Body of pancreas (tissue), 4 donors: Measurements from ENCODE around the gene CCDC68. TPM values are rescaled to one million over a fixed set of nuclear protein-coding genes. Genes with fewer than 3 reads are reported as not detected.

ENCODE experiments used
- ATAC-seq: fragments of 150-250 bp; one replicate; pipeline ENCODE4 v1.9.1; 2016
- DNase-seq, 4 donors: peaks; one replicate each; pipeline ENCODE4 v3.0.0-alpha.2; 2019
- H3K27ac ChIP-seq, 4 donors: fragments of 200-600 bp; sonication (generic); 1 replicate in 3 of 4; 2 replicates in 1 of 4; pipeline versions ENCODE4 v1.5.1 to v1.6.1; 2016 to 2019; ENCODE audit warnings: mild to moderate bottlenecking in 1 of 4, mixed read lengths in 1 of 4, moderate library complexity in 1 of 4
- H3K27me3 ChIP-seq, 2 donors: fragments of 200-600 bp; sonication (generic); one replicate each; pipeline ENCODE4 v1.6.0; 2016; ENCODE audit warnings: mild to moderate bottlenecking in 1 of 2
- H3K36me3 ChIP-seq, 2 donors: fragments of 200-600 bp; sonication (generic); replicated peaks in 1 of 2; 2 replicates each; pipeline ENCODE4 v1.5.1; 2016; ENCODE audit warnings: low read depth in 2 of 2; ENCODE audit not compliant: insufficient read depth in 1 of 2
- H3K4me1 ChIP-seq: fragments of 200-600 bp; sonication (generic); one replicate; pipeline ENCODE4 v1.6.0; 2016
- H3K4me3 ChIP-seq, 2 donors: fragments of 200-600 bp; sonication (generic); 1 replicate in 1 of 2; 2 replicates in 1 of 2; pipeline ENCODE4 v1.5.1; 2016 to 2019
- H3K9me3 ChIP-seq, 3 donors: fragments of 200-600 bp; sonication (generic); 1 replicate in 2 of 3; 2 replicates in 1 of 3; pipeline ENCODE4 v1.5.1; 2016
- POLR2A ChIP-seq, 3 donors: fragments of 450-650 bp; IDR thresholded peaks; one replicate each; pipeline ENCODE4 v1.6.1; 2016; ENCODE audit warnings: antibody characterized with exemption in 3 of 3, mild to moderate bottlenecking in 2 of 3
- WGBS, 2 donors: methylation state at CpG; one replicate each; pipeline ENCODE4 v1.1.5; 2017; 5-methylcytosine and 5-hydroxymethylcytosine counted together
- intact Hi-C: fragments of 100-400 bp; cut with DNase I; formaldehyde crosslinking; loops from one replicate; pipeline ENCODE4 v1.15.1; 2023
- total RNA-seq, 2 donors: library from RNA; depleted of rRNA; stranded (reverse); fragments of >200 nt; gene quantifications; one replicate each; pipeline ENCODE4 v1.1.0, GENCODE V29; 2016
- TF ChIP-seq, protein P1 (sequence below), 7 experiments: fragments of 450-650 bp in 4 of 7; fragments of 200-600 bp in 3 of 7; sonication (generic) in 3 of 7; IDR thresholded peaks; one replicate each; pipeline ENCODE4 v1.5.1; 2016 to 2019; ENCODE audit warnings: antibody characterized with exemption in 7 of 7

The CCDC68 gene
- total RNA-seq, 2 donors from 2014 or later: 5.3 to 13.0 TPM

DNA sequence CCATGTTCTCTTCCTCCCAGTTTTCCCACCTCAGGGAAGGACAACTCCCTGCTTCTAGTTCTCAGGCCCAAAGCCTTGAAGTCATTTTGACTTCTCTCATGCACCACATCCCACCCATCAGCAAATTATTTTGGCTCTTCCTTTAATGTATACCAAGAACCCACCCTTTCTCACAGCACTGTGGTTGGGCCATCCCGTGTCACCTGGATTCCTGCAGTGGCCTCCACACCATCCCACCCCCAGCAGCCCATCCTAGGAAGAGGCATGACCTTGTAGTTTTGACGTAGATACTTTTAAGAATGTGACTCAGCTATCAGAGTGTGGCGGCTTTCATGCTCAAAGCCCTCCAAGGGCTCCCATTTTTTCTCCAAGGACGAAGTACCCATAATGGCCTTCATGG is 25.6 kb upstream of the CCDC68 start:
- WGBS, 2 donors: 64 to 65% methylated on average over 4 of the region's 4 CpGs
- TF ChIP-seq POLR2A (IDR thresholded peaks at IDR 0.05): no peak
- TF ChIP-seq, protein P1, sequence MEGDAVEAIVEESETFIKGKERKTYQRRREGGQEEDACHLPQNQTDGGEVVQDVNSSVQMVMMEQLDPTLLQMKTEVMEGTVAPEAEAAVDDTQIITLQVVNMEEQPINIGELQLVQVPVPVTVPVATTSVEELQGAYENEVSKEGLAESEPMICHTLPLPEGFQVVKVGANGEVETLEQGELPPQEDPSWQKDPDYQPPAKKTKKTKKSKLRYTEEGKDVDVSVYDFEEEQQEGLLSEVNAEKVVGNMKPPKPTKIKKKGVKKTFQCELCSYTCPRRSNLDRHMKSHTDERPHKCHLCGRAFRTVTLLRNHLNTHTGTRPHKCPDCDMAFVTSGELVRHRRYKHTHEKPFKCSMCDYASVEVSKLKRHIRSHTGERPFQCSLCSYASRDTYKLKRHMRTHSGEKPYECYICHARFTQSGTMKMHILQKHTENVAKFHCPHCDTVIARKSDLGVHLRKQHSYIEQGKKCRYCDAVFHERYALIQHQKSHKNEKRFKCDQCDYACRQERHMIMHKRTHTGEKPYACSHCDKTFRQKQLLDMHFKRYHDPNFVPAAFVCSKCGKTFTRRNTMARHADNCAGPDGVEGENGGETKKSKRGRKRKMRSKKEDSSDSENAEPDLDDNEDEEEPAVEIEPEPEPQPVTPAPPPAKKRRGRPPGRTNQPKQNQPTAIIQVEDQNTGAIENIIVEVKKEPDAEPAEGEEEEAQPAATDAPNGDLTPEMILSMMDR (IDR thresholded peaks at IDR 0.05): no peak
- intact Hi-C loops: loop anchor here (10.0 kb wide), 1 partner anchor 310 kb away; no protein-coding TSS in a partner anchor
- Histone ChIP-seq H3K4me3 (no peak overlapping the region), H3K9me3 (no peaks in the 10 kb centered on the region), H3K27me3 (no peaks in the 10 kb centered on the region), H3K4me1 (no peaks in the 10 kb centered on the region), H3K36me3 (no peaks in the 10 kb centered on the region), H3K27ac (no peak overlapping the region)
- ATAC-seq: no peak
- DNase-seq: no peak

DNA sequence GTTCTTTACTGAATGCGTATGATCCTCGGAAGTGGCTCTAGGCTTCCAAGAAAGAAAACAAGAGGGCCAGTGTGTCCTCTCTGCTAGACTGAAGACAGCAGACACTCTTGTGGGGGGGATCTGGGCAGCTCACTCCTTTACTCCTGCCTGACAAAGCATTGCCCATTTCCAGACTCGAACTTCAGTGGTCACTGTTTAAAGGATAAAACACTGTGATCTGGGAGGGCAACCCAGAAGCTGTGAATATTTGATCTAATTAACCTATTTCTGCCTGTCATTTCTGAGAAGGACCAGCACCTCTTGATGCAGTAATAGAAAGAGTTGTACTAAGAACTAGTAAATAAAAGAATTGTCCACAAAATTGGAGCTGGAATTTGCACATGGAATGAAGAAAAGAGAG is 24.5 kb upstream of the CCDC68 start:
- DNase-seq (no peak), ATAC-seq (no peak)
- Histone ChIP-seq H3K27ac (no peak overlapping the region), H3K4me1 (no peaks in the 10 kb centered on the region), H3K36me3 (no peaks in the 10 kb centered on the region), H3K4me3 (no peak overlapping the region), H3K27me3 (no peaks in the 10 kb centered on the region), H3K9me3 (no peaks in the 10 kb centered on the region)
- intact Hi-C loops: loop anchor here (10.0 kb wide), 1 partner anchor 309 kb away; no protein-coding TSS in a partner anchor
- 72 to 76% methylated on average over 3 of the region's 3 CpGs for WGBS, 2 donors
- TF ChIP-seq, protein P1 (IDR thresholded peaks at IDR 0.05): no peak
- no peak for TF ChIP-seq POLR2A (IDR thresholded peaks at IDR 0.05)

DNA sequence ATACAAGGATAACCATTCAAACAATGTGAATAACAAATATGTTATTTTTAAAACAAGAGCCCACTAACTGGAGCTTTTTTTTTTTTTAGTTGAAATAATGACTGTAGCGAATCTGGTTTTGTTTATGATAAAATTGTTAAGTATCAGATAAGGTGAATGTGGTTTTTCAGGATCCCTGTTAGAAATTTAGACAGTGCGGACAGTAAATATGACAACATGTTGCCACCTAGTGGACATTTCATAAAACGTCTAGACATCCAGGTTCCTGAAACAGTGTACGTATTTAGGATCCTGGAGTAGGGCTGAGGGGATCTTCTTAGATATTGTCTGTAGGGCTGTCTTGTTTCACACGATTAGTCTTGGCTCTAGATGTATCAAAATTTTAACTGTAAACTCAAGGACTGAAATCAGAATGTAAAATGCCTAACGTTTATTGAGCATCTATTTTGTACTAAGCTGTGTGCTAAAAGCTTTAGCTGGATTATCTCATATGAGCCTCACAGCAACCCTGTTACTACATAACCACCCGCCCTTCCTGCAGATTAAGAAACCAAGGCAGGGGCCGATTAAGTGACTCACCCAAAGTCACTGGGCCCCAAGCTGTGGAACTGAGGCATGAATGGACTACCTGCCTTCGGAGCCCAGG is 23.9 kb upstream of the CCDC68 start:
- H3K4me1 ChIP-seq: no peaks in the 10 kb centered on the region
- WGBS, 2 donors: 14 to 15% methylated on average over 9 of the region's 9 CpGs
- H3K36me3 ChIP-seq: no peaks in the 10 kb centered on the region
- intact Hi-C loops: loop anchor here (10.0 kb wide), 1 partner anchor 308 kb away; no protein-coding TSS in a partner anchor
- no peaks in the 10 kb centered on the region for H3K9me3 ChIP-seq
- no peak overlapping the region for H3K27ac ChIP-seq
- H3K4me3 ChIP-seq: no peak overlapping the region
- H3K27me3 ChIP-seq: no peaks in the 10 kb centered on the region
- no peak for TF ChIP-seq POLR2A (IDR thresholded peaks at IDR 0.05)
- TF ChIP-seq, protein P1 (IDR thresholded peaks at IDR 0.05): peak; percentile 18 to 73 (median 65)
- DNase-seq (peak in 1 of 4 donors; percentile 40), ATAC-seq (peak; percentile 80)

DNA sequence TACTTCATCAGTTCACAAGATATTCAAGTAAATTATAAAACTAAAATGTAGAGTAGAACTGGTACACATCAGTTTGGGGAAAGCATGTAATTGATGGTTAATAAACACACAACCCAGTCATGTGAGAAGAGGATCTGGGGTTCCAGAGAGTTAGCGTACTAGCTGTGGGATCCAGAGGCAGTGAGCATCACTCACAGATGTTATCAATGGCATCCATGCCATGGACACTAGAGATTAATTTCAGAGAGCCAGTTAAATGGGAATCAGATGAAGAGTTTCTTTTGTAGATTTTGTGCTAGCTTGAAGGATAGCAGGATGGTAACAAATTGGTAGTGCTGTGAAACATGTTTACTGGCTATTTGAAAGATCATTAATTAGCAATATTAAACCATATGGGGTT is 21.8 kb upstream of the CCDC68 start:
- 92 to 95% methylated on average over 1 of the region's 1 CpG for WGBS, 2 donors
- Histone ChIP-seq H3K27ac (no peak overlapping the region), H3K36me3 (no peaks in the 10 kb centered on the region), H3K4me1 (no peaks in the 10 kb centered on the region), H3K4me3 (no peak overlapping the region), H3K27me3 (no peaks in the 10 kb centered on the region), H3K9me3 (no peaks in the 10 kb centered on the region)
- DNase-seq: no peak
- TF ChIP-seq POLR2A (IDR thresholded peaks at IDR 0.05): no peak
- TF ChIP-seq, protein P1 (IDR thresholded peaks at IDR 0.05): no peak
- no peak for ATAC-seq
- intact Hi-C loops: loop anchor here (10.0 kb wide), 1 partner anchor 306 kb away; no protein-coding TSS in a partner anchor

DNA sequence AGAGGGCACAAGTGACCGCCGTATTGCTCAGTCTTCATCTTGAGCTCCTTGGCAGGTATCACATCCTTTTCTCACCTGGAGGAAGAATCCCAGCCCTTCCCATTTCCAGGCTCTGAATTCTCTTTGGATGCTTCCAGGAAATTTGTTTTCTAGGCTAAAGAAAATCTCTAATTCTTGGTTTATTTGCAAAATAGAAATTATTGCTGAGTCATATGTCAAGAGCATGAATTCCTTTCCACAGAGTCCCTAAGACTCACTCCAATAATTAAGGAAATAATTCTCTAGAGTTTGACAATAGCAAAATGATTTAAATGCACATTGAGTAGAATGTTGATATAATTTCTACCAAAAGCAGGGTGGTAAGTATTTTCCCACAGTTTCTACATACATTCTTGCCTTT is 16.3 kb upstream of the CCDC68 start:
- no peaks in the 10 kb centered on the region for H3K4me1 ChIP-seq
- no peak for ATAC-seq
- WGBS, 2 donors: 95 to 96% methylated on average over 2 of the region's 2 CpGs
- no peak overlapping the region for H3K4me3 ChIP-seq
- no peak overlapping the region for H3K27ac ChIP-seq
- intact Hi-C loops: no loop called here
- no peaks in the 10 kb centered on the region for H3K27me3 ChIP-seq
- H3K9me3 ChIP-seq: no peaks in the 10 kb centered on the region
- no peak for DNase-seq
- H3K36me3 ChIP-seq: no peaks in the 10 kb centered on the region
- TF ChIP-seq, protein P1 (IDR thresholded peaks at IDR 0.05): no peak
- no peak for TF ChIP-seq POLR2A (IDR thresholded peaks at IDR 0.05)
